GM19397 (cell line): ENCODE data around the gene VPS35.
A peak's percentile ranks its signal among the peaks of the same experiment; 100 is the strongest.
"Not testable (repeated sequence)": the region's sequence is repeated elsewhere in the genome, so short reads cannot be mapped to it uniquely, and the experiment has no call there.

Source experiments
- ATAC-seq: cut with Tn5 transposase; IDR thresholded peaks from one replicate; pipeline ENCODE4 v1.9.1; 2021; ENCODE audit warnings: mild to moderate bottlenecking, moderate library complexity; ENCODE audit not compliant: unreplicated experiment

The VPS35 gene

GRCh38 chr16:46673320-46674013 is 15.5 kb downstream of the VPS35 start:
- ATAC-seq = peak; percentile 85

- ATAC-seq = no peak
These were observed 26.9 kb downstream of the VPS35 start for GRCh38 chr16:46662123-46662522.

GRCh38 chr16:46658925-46659324 is 30.1 kb downstream of the VPS35 start:
- ATAC-seq = peak; percentile 81

DNA sequence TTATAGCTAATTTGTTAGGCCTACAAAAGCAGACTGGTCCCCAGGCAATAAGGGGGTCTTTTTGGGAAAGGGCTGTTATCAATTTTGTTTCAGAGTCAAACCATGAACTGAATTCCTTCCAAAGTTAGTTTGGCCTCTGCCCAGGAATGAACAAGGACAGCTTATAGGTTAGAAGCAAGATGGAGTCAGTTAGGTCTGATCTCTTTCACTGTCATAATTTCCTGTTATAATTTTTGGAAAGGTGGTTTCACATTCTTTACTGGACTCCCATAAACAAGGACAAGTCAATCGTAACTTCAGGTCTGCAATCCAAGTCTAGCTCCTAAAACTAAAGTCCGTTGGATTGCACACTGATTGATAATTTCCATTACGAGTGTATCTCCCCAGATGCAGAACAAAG is 37.7 kb downstream of the VPS35 start:
- no peak for ATAC-seq

GRCh38 chr16:46650254-46650623 is 38.7 kb downstream of the VPS35 start:
- ATAC-seq = no peak

- no peak for ATAC-seq
These were observed 39.3 kb downstream of the VPS35 start for GRCh38 chr16:46649588-46650253.

DNA sequence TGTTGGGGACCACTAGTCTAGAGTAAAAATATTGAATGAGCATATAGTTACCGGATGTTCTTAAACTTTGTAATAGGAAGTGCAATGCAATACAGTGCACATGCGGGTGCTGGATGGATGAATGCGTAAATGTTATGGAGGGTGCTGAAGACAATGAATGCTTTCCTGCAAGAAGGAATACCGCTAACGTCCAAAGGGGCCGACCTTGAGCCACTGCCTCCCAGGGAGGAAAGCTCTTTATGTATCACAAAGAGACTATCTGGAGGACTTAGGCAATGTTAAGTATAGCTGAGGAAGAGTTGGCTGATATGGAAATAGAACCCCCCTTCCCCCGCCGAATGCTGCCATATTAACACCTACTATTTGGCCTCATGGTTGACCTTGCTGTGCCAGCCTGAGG is 40.3 kb downstream of the VPS35 start:
- ATAC-seq = no peak

GRCh38 chr16:46638947-46639925 is 49.7 kb downstream of the VPS35 start:
- no peak for ATAC-seq

DNA sequence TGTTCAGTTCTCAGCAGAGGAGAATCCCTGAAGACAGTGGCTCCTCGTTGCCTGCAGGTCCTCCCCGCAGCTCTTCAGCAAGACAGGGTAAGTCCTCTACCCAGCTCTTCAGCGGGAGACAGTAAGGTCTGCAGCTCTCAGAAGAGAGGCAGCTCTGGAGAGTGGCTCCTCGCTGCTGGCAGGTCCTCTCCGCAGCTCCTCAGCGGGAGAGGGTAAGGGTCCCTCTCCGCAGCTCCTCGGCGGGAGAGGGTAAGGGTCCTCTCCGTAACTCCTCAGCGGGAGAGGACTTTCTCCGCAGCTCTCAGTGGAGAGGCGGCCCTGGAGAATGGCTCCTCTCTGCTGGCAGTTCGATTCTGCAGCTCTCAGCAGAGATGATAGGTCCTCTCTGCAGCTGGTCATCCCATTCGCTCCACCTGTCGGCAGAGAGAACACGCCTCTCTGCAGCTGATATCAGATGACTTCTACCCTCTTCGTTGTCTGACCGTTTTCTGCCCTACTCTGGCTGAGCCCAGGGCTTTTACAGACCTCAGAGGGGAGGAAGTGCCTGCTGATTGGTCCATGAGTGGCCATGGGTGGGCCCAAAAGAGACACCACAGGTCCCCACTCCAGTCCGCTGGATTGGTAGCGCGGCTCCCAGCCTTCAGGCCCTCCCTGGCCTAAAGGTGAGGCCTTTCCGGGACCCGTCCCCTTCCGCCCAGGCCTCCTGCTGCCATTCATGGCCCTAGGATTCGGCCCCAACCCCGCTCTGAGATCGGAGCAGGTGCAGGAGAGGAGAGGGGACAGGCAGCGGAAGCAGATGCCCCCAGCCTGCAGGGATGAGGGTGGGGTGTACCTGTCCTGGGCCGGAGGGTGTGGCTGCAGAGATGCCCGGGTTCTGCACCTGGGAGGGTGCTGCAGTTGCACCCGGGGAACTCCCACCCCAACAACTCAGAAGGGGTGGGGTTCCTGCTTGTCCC is 55.9 kb downstream of the VPS35 start:
- ATAC-seq = no peak

- no peak for ATAC-seq
These were observed 59.4 kb downstream of the VPS35 start for GRCh38 chr16:46629331-46630219.

DNA sequence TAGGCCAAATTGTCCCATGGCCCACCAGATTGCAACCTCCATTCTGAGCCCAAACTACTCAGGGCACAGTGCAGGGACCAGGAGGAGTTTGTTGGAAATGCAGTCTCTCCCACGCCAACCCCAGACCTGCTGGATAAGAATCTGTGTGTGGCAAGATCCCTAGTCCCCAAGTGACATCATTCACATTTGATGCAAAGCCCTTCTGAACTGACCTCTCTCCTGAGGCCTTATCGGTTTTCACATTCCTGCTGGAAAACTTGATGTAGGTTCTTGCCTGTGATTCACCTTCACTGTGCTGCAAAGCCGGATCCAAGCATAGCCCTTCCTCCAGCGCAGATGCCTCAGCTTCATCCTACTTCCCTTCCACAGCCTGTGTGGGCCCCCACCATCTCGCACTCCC is 61.2 kb downstream of the VPS35 start:
- ATAC-seq = no peak

DNA sequence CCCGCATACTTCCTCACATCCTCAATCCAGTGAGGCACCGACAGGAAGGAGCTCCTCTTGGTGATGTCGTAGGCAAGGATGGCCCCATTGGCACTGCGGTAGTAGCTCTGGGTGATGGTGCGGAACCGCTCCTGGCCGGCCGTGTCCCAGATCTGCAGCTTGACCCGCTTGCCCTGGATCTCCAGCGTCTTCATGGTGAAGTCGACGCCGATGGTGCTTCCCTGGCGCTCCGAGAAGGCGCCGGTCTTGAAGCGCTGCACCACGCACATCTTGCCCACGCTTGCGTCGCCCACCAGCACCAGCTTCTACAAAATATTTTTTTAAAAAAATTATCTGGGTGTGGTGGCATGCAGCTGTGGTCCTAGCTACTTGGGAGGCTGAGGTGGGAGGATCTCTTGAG is 62.3 kb downstream of the VPS35 start:
- not testable (repeated sequence) for ATAC-seq

- not testable (repeated sequence) for ATAC-seq
These were observed 64.1 kb downstream of the VPS35 start for GRCh38 chr16:46624862-46625261.

- ATAC-seq = not testable (repeated sequence)
These were observed 65.3 kb downstream of the VPS35 start for GRCh38 chr16:46623707-46624106.

DNA sequence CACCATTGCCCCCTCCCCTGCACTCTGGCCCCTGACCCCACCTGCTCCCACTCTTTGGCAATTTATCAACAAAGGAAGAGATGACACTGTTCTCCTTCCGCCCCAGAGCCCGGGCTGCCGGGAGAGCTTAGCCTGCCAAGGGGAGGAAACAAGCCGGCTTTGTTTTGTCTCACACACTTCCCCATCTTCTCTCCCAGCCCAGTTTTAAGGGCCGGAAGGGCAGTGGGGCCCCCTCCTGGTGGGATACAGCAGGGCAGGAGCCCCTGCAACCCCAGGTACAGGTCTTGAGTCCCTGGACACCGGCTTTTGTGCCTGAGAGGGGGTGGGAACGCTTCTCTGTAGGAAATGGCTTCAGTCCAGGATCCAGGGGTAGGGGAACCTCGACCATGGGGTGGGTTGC is 65.7 kb downstream of the VPS35 start:
- ATAC-seq = not testable (repeated sequence)

- no peak for ATAC-seq
These were observed 66.9 kb downstream of the VPS35 start for GRCh38 chr16:46621934-46622676.

DNA sequence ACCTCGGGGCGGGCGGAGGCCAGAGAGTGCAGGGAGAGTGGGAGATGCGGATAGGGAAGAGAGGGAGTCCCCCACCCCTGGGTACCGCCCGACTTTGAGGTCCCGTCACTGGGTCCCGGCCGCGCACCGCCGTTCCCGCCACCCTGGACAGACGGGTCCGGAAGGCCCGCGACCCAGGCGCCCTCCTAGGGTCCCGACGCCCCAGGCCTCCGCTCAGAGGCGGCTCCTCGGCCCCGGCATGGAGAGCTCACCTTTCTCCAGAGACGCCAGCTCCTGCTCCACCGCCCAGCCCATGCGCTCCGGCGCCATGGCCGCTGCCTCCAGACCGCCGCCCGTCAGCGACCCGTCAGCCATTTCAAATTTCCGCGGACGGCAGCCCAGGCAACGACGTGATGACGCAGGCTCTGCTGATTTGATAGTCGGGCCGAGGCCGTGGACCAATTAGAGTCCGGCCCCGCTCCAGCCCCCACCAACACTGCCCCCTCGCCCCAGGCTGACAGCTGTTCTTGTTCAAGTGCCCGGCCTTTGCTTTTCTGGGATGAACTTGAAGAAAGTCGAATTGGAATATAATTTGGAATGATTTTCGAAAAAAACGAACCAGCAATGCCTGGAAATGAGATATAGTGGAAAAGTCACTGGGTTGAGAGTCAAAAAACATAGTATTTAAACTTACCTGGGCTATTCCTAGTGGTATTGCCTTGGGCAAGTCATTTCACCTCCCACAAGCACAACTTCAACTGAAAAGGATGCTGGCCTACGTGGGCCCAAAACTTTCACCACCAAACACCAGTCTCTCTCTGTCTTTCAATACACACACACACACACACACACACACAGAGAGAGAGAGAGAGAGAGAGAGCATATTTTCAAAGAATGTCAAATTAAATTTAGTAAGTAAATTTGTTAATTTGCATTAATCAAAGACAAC is 67.7 kb downstream of the VPS35 start, which contains the start of gene SHCBP1:
SHCBP1 (minus strand) TSS at position 374 of the 928 bp plus-strand sequence; CDS start at position 354, 20 bp downstream.
- ATAC-seq = peak; percentile 95
